CD14-positive monocyte (primary cell): ENCODE results near the gene POLR2B. TPM values are rescaled to one million over a fixed set of nuclear protein-coding genes. Genes with fewer than 3 reads are reported as not detected.
"Not testable (repeated sequence)": the region's sequence is repeated elsewhere in the genome, so short reads cannot be mapped to it uniquely, and the experiment has no call there.

ENCODE experiments used
- DNase-seq, 3 donors: peaks; one replicate each; pipeline ENCODE4 v3.0.0-alpha.2; 2011 to 2022
- H2AFZ ChIP-seq: 2 replicates; pipeline ENCODE4 v1.6.0; 2012; ENCODE audit warnings: mild to moderate bottlenecking, low read depth, low read length, inconsistent platforms; ENCODE audit not compliant: insufficient read depth, poor library complexity, severe bottlenecking
- H3K27ac ChIP-seq, 2 donors: 1 replicate in 1 of 2; 2 replicates in 1 of 2; pipeline ENCODE4 v1.5.1; 2012 to 2013; ENCODE audit warnings: low read length in 2 of 2, control low read depth in 1 of 2, inconsistent platforms in 1 of 2, low read depth in 1 of 2, mild to moderate bottlenecking in 1 of 2
- H3K27me3 ChIP-seq, 2 donors: one replicate each; pipeline versions ENCODE4 v1.6.0 to v1.6.1; 2011 to 2013; ENCODE audit warnings: low read length in 2 of 2; ENCODE audit not compliant: control insufficient read depth in 2 of 2, insufficient read depth in 2 of 2
- H3K36me3 ChIP-seq, 2 donors: replicated peaks in 1 of 2; 1 replicate in 1 of 2; 2 replicates in 1 of 2; pipeline versions ENCODE4 v1.5.1 to v1.6.1; 2012 to 2013; ENCODE audit warnings: low read length in 2 of 2, control low read depth in 1 of 2, inconsistent platforms in 1 of 2, mild to moderate bottlenecking in 1 of 2; ENCODE audit not compliant: insufficient read depth in 2 of 2, control insufficient read depth in 1 of 2
- H3K4me1 ChIP-seq, 2 donors: 1 replicate in 1 of 2; 2 replicates in 1 of 2; pipeline versions ENCODE4 v1.5.1 to v1.6.1; 2012 to 2013; ENCODE audit warnings: low read length in 2 of 2, control low read depth in 1 of 2, inconsistent platforms in 1 of 2, mild to moderate bottlenecking in 1 of 2, moderate library complexity in 1 of 2; ENCODE audit not compliant: insufficient read depth in 2 of 2, control insufficient read depth in 1 of 2
- H3K4me2 ChIP-seq: replicated peaks from 2 replicates; pipeline ENCODE3; 2012; ENCODE audit warnings: low read length, moderate library complexity, mild to moderate bottlenecking; ENCODE audit not compliant: poor library complexity, severe bottlenecking; ENCODE audit errors: extremely low read depth
- H3K4me3 ChIP-seq, 3 experiments: fragments of 200-600 bp in 1 of 3; sonication (generic) in 1 of 3; replicated peaks in 1 of 3; 1 replicate in 2 of 3; 2 replicates in 1 of 3; pipeline ENCODE4 v1.5.1; 2011 to 2013; ENCODE audit warnings: low read length in 3 of 3, mild to moderate bottlenecking in 3 of 3, control low read depth in 2 of 3, low read depth in 2 of 3, inconsistent platforms in 1 of 3, moderate library complexity in 1 of 3
- H3K79me2 ChIP-seq: 2 replicates; pipeline ENCODE4 v1.6.0; 2012; ENCODE audit warnings: mild to moderate bottlenecking, control low read depth, inconsistent platforms, low read length, moderate library complexity; ENCODE audit not compliant: insufficient read depth
- H3K9ac ChIP-seq: 2 replicates; pipeline ENCODE4 v1.6.0; 2017; ENCODE audit warnings: low read length, mild to moderate bottlenecking; ENCODE audit not compliant: insufficient read depth, poor library complexity, severe bottlenecking
- H3K9me3 ChIP-seq, 2 donors: replicated peaks in 1 of 2; 1 replicate in 1 of 2; 2 replicates in 1 of 2; pipeline versions ENCODE4 v1.5.1 to v1.6.1; 2012 to 2013; ENCODE audit warnings: low read length in 2 of 2, control low read depth in 1 of 2; ENCODE audit not compliant: control insufficient read depth in 1 of 2, insufficient read depth in 1 of 2
- H4K20me1 ChIP-seq: 2 replicates; pipeline ENCODE4 v1.6.0; 2012; ENCODE audit warnings: mild to moderate bottlenecking, low read length, control low read depth, moderate library complexity; ENCODE audit not compliant: insufficient read depth
- H3K27ac Mint-ChIP-seq, 7 donors: one replicate each; pipeline ENCODE4 v1.8.0; 2020; ENCODE audit warnings: mild to moderate bottlenecking in 7 of 7, mixed read lengths in 7 of 7, moderate library complexity in 6 of 7, inconsistent platforms in 2 of 7
- H3K27me3 Mint-ChIP-seq, 3 donors: one replicate each; pipeline ENCODE4 v1.8.0; 2021 to 2022; ENCODE audit warnings: low read depth in 3 of 3, mild to moderate bottlenecking in 3 of 3, mixed read lengths in 3 of 3, moderate library complexity in 3 of 3, inconsistent platforms in 1 of 3
- H3K36me3 Mint-ChIP-seq, 2 donors: one replicate each; pipeline ENCODE4 v1.8.0; 2020; ENCODE audit warnings: mixed read lengths in 2 of 2, inconsistent platforms in 1 of 2, mild to moderate bottlenecking in 1 of 2
- H3K4me1 Mint-ChIP-seq: one replicate; pipeline ENCODE4 v1.8.0; 2020; ENCODE audit warnings: mild to moderate bottlenecking, mixed read lengths
- H3K4me3 Mint-ChIP-seq, 2 donors: one replicate each; pipeline ENCODE4 v1.8.0; 2020; ENCODE audit warnings: mild to moderate bottlenecking in 2 of 2, mixed read lengths in 2 of 2, moderate library complexity in 1 of 2
- H3K9me3 Mint-ChIP-seq, 7 donors: one replicate each; pipeline ENCODE4 v1.8.0; 2020 to 2022; ENCODE audit warnings: mixed read lengths in 7 of 7, mild to moderate bottlenecking in 6 of 7, moderate library complexity in 6 of 7, inconsistent platforms in 2 of 7
- WGBS: methylation state at CpG from one replicate; pipeline ENCODE4 v1.1.5; 2013; ENCODE audit warnings: missing lambda C conversion rate; ENCODE audit not compliant: insufficient coverage; 5-methylcytosine and 5-hydroxymethylcytosine counted together
- intact Hi-C, 2 donors: fragments of 100-400 bp; cut with micrococcal nuclease; formaldehyde crosslinking; loops; one replicate each; pipeline versions ENCODE4 v1.15.0 to v1.15.1; 2023
- polyA plus RNA-seq, 3 donors: library from polyadenylated mRNA; depleted of rRNA in 1 of 3; unstranded in 2 of 3; stranded (reverse) in 1 of 3; fragments of 300-500 nt in 2 of 3; fragments of >200 nt in 1 of 3; fragmentation: Illumina TruSeq in 2 of 3; gene quantifications; 1 replicate in 2 of 3; 2 replicates in 1 of 3; pipeline ENCODE4 v1.2.3, GENCODE V29; 2012 to 2021
- TF ChIP-seq, protein P1 (sequence below): fragments of 200-600 bp; IDR thresholded peaks from one replicate; pipeline ENCODE4 v1.8.0; 2022; ENCODE audit warnings: antibody characterized with exemption, mild to moderate bottlenecking

The POLR2B gene
- polyA plus RNA-seq, 3 donors: 29.0 to 42.1 (median 36.1) TPM

GRCh38 chr4:56931924-56932323 lies 46.8 kb upstream of the POLR2B start:
- intact Hi-C loops: no loop called here
- H3K4me3 ChIP-seq: no peak overlapping the region
- H2AFZ ChIP-seq: no peak overlapping the region
- peaks cover 38 to 85% of the 10 kb centered on the region in 2 donors for H3K36me3 ChIP-seq
- no peak overlapping the region for H3K4me3 Mint-ChIP-seq
- H3K4me1 Mint-ChIP-seq: no peaks in the 10 kb centered on the region
- TF ChIP-seq, protein P1, sequence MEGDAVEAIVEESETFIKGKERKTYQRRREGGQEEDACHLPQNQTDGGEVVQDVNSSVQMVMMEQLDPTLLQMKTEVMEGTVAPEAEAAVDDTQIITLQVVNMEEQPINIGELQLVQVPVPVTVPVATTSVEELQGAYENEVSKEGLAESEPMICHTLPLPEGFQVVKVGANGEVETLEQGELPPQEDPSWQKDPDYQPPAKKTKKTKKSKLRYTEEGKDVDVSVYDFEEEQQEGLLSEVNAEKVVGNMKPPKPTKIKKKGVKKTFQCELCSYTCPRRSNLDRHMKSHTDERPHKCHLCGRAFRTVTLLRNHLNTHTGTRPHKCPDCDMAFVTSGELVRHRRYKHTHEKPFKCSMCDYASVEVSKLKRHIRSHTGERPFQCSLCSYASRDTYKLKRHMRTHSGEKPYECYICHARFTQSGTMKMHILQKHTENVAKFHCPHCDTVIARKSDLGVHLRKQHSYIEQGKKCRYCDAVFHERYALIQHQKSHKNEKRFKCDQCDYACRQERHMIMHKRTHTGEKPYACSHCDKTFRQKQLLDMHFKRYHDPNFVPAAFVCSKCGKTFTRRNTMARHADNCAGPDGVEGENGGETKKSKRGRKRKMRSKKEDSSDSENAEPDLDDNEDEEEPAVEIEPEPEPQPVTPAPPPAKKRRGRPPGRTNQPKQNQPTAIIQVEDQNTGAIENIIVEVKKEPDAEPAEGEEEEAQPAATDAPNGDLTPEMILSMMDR: no peak
- H3K27me3 Mint-ChIP-seq: no peaks in the 10 kb centered on the region
- peaks cover 4% of the 10 kb centered on the region for H3K79me2 ChIP-seq
- H3K27ac Mint-ChIP-seq: peak overlapping the region in 1 of 7 donors; percentile 17
- H3K27me3 ChIP-seq: no peaks in the 10 kb centered on the region
- H3K9ac ChIP-seq: no peak overlapping the region
- no peaks in the 10 kb centered on the region for H3K9me3 ChIP-seq
- DNase-seq: no peak
- H3K27ac ChIP-seq: peak overlapping the region in 1 of 2 donors; percentile 29
- no peak overlapping the region for H3K4me2 ChIP-seq
- WGBS: 100% methylated on average over 3 of the region's 4 CpGs
- H4K20me1 ChIP-seq: no peaks in the 10 kb centered on the region
- no peaks in the 10 kb centered on the region for H3K4me1 ChIP-seq
- peaks cover 45 to 58% of the 10 kb centered on the region in 2 donors for H3K36me3 Mint-ChIP-seq
- H3K9me3 Mint-ChIP-seq: no peaks in the 10 kb centered on the region

- H3K36me3 ChIP-seq: peaks cover 4 to 59% of the 10 kb centered on the region in 2 donors
- no peaks in the 10 kb centered on the region for H3K4me1 ChIP-seq
- 84% methylated on average over 2 of the region's 6 CpGs for WGBS
- no peaks in the 10 kb centered on the region for H3K27me3 Mint-ChIP-seq
- H3K9ac ChIP-seq: no peak overlapping the region
- no peak overlapping the region for H3K27ac ChIP-seq
- no peak overlapping the region for H3K27ac Mint-ChIP-seq
- no peak overlapping the region for H2AFZ ChIP-seq
- peaks cover 0 to 2% (median 0%) of the 10 kb centered on the region in 7 donors for H3K9me3 Mint-ChIP-seq
- H3K79me2 ChIP-seq: no peaks in the 10 kb centered on the region
- TF ChIP-seq, protein P1: no peak
- H3K4me3 ChIP-seq: no peak overlapping the region
- peaks cover 29 to 47% of the 10 kb centered on the region in 2 donors for H3K36me3 Mint-ChIP-seq
- no peaks in the 10 kb centered on the region for H4K20me1 ChIP-seq
- no peaks in the 10 kb centered on the region for H3K27me3 ChIP-seq
- no peaks in the 10 kb centered on the region for H3K9me3 ChIP-seq
- H3K4me2 ChIP-seq: no peak overlapping the region
- intact Hi-C loops: no loop called here
- no peak overlapping the region for H3K4me3 Mint-ChIP-seq
- H3K4me1 Mint-ChIP-seq: no peaks in the 10 kb centered on the region
- DNase-seq: no peak
Measured at GRCh38 chr4:56937262-56937661, 41.4 kb upstream of the POLR2B start.

DNA sequence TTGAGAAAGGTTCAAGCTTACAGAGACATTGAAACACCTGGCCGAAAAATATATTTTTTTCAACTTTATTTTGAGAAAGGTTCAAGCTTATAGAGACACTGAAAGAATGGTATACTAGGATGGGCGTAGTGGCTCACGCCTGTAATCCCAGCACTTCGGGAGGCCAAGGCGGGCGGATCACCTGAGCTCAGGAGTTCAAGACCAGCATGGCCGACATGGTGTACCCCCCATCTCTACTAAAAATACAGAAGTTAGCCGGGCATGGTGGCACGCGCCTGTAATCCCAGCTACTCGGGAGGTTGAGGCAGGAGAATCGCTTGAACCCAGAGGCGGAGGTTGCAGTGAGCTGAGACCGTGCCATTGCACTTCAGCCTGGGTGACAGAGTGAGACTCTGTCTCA lies 38.9 kb upstream of the POLR2B start:
- peaks cover 4 to 40% of the 10 kb centered on the region in 2 donors for H3K36me3 ChIP-seq
- H4K20me1 ChIP-seq, H3K27me3 ChIP-seq, H3K79me2 ChIP-seq, H3K27ac ChIP-seq, H3K9me3 Mint-ChIP-seq, intact Hi-C loops, DNase-seq, H3K4me3 Mint-ChIP-seq, H3K27ac Mint-ChIP-seq, H3K4me3 ChIP-seq, H2AFZ ChIP-seq, H3K4me1 ChIP-seq, H3K9me3 ChIP-seq, H3K9ac ChIP-seq, H3K4me1 Mint-ChIP-seq, H3K27me3 Mint-ChIP-seq, H3K4me2 ChIP-seq: not testable (repeated sequence)
- H3K36me3 Mint-ChIP-seq: peaks cover 19 to 38% of the 10 kb centered on the region in 2 donors
- 98% methylated on average over 10 of the region's 14 CpGs for WGBS
